PC-9 (cell line): ENCODE measurements around the gene WNT7A.

Experiments
- EZH2 ChIP-seq: fragments of 200-600 bp; sonication (generic); IDR thresholded peaks from 2 replicates; pipeline ENCODE4 v1.8.0; 2017; ENCODE audit warnings: antibody characterized with exemption, low read depth
- TF ChIP-seq, protein P1 (sequence below): fragments of 200-600 bp; sonication (generic); conservative IDR thresholded peaks from 2 replicates; pipeline ENCODE4 v1.6.1; 2017; ENCODE audit warnings: mixed run types, antibody characterized with exemption, mild to moderate bottlenecking, moderate library complexity

GRCh38 chr3:13827699-13828098, 52.2 kb downstream of the WNT7A start:
- TF ChIP-seq, protein P1, sequence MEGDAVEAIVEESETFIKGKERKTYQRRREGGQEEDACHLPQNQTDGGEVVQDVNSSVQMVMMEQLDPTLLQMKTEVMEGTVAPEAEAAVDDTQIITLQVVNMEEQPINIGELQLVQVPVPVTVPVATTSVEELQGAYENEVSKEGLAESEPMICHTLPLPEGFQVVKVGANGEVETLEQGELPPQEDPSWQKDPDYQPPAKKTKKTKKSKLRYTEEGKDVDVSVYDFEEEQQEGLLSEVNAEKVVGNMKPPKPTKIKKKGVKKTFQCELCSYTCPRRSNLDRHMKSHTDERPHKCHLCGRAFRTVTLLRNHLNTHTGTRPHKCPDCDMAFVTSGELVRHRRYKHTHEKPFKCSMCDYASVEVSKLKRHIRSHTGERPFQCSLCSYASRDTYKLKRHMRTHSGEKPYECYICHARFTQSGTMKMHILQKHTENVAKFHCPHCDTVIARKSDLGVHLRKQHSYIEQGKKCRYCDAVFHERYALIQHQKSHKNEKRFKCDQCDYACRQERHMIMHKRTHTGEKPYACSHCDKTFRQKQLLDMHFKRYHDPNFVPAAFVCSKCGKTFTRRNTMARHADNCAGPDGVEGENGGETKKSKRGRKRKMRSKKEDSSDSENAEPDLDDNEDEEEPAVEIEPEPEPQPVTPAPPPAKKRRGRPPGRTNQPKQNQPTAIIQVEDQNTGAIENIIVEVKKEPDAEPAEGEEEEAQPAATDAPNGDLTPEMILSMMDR, result no peak
- TF ChIP-seq EZH2, result no peak
